GM10266 (cell line): Measurements from ENCODE around the gene CRYBG1.

Experiments
- DNase-seq: peaks from one replicate; pipeline ENCODE4 v3.0.0; 2012; ENCODE audit errors: extremely low spot score
- CTCF ChIP-seq: IDR thresholded peaks from 2 replicates; pipeline ENCODE4 v1.5.1; 2012; ENCODE audit warnings: mild to moderate bottlenecking, low read depth; ENCODE audit not compliant: control insufficient read depth, insufficient read depth; ENCODE audit errors: missing control alignments

The CRYBG1 gene

GRCh38 chr6:106422534-106422933 is 62.0 kb downstream of the CRYBG1 start:
- DNase-seq: no peak

DNA sequence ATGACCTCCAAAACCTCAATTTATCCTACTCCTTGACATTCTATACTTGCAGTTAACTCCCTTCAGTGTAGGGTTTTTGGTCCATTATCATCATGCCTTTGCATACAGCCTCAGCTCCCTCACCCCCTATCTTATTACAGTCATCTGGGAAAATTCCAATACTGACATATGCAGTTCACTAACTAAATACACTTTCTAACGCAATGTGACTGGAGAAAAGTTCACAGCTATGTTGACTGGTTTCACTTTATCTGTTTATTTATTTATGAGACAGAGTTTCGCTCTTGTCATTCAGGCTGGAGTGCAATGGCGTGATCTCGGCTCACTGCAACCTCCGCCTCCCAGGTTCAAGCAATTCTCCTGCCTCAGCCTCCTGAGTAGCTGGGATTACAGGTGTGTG is 64.9 kb downstream of the CRYBG1 start:
- no peak for DNase-seq
- TF ChIP-seq CTCF: no peak

More at GRCh38 chr6:106422534-106422933, 62.0 kb downstream of the CRYBG1 start:
- TF ChIP-seq CTCF: no peak

GRCh38 chr6:106426250-106426970 is 65.9 kb downstream of the CRYBG1 start:
- no peak for TF ChIP-seq CTCF

DNA sequence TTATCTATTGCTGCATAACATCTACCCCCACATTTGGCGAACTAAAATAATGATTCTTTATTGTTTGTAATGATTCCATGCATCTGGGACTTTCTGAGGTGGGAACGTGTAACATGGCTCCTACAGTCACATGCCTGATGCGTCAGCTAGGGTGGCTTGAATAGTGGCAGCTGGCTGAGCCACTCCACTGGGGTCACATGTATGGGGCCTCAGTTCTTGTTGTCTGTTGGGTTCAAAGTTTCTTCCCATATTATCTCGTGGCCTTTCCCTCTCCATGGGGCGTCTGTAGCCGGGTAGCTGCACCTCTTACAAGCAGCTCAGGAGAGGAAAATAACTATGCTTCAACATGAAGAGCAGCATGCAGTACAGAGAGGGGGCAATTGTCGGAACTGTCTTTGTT is 69.9 kb downstream of the CRYBG1 start:
- no peak for TF ChIP-seq CTCF

More at GRCh38 chr6:106426250-106426970, 65.9 kb downstream of the CRYBG1 start:
- no peak for DNase-seq

GRCh38 chr6:106431405-106431804 is 70.9 kb downstream of the CRYBG1 start:
- TF ChIP-seq CTCF: no peak
- DNase-seq: no peak

More for the DNA sequence above, 69.9 kb downstream of the CRYBG1 start:
- DNase-seq: no peak

- DNase-seq: no peak
- TF ChIP-seq CTCF: no peak
Measured at GRCh38 chr6:106431972-106432371, 71.5 kb downstream of the CRYBG1 start.

DNA sequence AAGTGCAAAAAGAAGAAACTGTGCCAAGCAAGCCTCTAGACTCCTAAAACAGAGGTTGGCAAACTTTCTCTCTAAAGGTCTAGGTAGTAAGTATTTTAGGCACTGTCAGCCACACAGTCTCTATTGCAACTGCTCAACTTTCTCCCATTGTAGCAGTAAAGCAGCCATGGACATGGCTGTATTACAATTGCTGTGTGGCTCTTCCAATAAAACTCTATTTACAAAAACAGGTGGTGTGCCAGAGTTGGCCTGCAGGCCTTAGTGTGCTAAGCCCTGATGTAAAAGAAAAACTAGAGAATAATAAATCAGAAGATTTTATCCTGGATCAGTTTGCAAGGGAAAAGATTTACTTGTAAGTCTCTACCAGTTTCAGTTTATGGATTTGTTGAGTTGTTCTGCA is 74.0 kb downstream of the CRYBG1 start:
- TF ChIP-seq CTCF: no peak
- DNase-seq: no peak
